IPS-18c (cell line): Measurements from ENCODE around the gene FOXA2.

Source experiments
- H3K4me3 ChIP-seq: 2 replicates; pipeline ENCODE4 v1.7.0; 2013; ENCODE audit warnings: low read depth, mild to moderate bottlenecking, low read length, moderate library complexity; ENCODE audit not compliant: insufficient read depth
- H3K9me3 ChIP-seq: one replicate; pipeline ENCODE4 v1.6.1; 2013; ENCODE audit warnings: mild to moderate bottlenecking, low read length, moderate library complexity; ENCODE audit not compliant: control insufficient read depth, insufficient read depth

Gene FOXA2

DNA sequence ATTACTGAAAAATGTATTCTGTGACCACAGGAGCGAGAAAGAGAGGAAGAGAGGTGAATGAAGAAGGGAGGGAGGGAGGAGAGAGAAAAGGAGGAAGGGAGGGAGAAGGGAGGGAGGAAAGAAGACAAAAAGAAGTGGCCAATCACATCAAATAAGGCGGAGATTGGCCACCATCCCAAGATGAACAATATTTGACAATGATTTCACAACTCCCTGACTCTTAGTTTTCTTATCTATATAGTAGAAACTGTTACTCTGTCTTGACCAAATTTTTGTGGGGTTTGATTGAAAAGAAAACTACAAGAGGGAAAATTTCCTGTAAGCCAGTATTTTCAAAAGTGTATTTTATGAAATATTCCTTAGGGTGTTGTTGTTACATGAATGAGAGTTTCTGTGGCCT, 52.6 kb downstream of the FOXA2 start:
- Histone ChIP-seq H3K9me3 (peaks cover 2% of the 10 kb centered on the region), H3K4me3 (no peak overlapping the region)

DNA sequence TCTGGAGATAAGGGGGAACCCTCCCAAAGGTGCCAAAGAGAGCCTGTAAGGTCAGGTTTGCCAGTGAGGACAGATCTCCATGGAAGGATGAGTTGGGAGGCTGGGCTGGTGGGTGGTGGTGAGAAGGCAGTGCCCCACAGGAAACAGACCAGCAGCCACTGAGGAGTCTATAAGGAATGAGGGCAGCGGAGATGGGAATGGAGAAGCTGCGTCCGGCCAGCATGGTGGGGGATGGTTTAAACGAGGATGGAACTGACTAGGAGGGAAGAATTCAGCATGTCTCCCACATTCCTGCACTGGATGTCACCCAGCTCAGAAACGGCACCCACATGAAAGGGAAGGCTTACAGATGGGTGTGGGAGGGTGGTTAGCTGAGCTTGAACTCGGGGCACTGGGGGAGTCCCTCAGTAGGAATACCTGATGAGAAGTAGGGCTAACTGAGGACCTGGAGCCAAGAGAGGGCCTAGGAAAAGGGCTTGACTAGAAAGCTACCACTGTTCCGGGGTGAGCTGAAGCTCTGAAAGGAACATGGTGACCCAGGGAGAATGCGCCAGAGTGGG, 53.2 kb downstream of the FOXA2 start:
- Histone ChIP-seq H3K9me3 (peaks cover 2% of the 10 kb centered on the region), H3K4me3 (no peak overlapping the region)
